G401.6 (cell line): Measurements from ENCODE around the gene MRPL45.

Experiments used
- FAIRE-seq: peaks from 2 replicates; lab custom pipeline; 2012; peaks lifted over from hg19 to GRCh38; lab: Jason Lieb, UNC

Gene MRPL45

DNA sequence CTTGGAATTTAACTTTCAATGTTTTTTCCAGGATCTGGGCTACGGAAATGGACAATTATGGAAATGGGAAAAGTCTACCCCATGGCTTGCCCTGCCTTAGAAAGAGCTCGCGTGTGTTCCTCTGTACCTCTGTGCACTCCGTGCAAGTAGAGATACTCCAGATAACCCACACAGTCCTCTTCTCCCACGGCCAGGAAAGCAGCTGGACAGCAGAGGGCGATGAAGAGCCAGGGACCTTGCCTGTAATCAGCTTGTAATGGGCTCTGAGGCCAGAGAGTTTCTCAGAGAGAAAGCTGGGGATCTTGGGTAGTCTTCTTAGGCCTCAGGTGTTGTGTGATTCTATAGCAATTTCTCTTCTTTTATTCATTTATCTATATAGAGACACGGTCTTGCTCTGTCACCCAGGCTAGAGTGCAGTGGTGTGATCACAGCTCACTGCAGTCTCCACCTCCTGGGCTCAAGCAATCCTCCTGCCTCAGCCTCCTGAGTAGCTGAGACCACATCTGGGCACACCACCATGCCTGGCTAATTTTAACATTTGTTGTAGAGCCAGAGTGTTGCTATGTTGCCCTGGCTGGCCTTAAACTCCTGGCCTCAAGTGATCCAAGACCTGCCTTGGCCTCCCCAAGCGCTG is 52.2 kb downstream of the MRPL45 start:
- no peak for FAIRE-seq

DNA sequence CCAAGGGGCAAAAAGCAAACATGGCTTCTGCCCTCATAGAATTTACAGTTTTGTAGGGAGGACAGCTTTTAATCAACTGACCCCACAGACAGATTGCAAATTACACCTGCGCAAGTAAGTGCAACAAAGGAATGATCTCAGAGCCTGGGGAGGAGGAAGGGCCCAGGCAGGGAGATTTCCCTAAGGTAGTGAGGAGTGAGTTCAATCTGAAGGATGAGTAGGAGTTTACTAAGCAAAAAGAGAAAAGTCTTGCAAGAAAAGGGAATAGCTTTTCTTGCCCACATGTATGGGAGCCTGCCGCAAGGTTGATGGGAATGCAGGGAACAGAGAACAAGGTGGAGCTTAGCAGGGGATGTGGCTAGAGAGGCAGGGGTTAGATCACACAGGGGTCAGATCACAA is 53.1 kb downstream of the MRPL45 start:
- FAIRE-seq, result no peak

DNA sequence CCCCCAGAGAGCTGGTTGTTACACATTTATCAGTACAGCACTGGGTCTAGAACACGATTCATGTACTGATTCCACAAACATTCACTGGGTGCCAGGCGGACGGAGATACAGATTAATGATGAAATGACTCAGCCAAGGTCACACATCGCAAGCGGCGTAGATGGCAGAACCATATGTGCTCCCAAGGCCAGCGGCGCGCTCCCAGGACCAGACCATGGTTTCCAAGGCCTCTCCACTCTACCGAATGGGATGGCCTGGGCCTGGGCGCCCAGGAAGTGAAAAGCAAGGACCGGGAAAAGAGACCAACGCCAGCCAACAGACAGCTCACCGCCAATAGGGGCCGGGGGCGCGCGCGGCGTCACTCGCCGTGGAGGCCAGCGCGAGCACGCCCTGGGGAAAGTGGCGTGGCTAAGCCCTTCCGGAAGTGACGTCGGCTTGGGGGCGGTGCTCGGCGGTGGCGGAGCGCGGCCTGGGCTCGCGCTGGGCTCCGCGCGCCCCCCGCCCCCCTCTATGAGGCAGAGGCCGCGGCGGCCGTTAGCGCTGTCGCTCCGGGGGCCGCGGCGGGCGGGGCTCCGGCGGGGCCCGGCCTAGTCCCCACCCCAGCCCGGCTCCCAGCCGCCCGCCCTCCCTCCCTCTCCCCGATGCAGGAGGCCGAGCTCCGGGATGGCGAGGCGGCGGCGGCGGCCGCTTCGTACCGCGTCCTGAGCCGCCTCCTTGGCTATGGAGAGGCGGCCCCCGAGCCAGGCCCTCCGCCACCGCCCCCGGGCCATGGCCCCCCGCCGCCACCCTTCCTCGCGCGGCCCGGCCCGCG is 54.6 kb downstream of the MRPL45 start, which contains the start of gene SOCS7:
Gene SOCS7, plus strand, starts transcription at position 433 of the 811 bp plus-strand sequence. Its CDS starts 209 bp downstream, at position 642.
- no peak for FAIRE-seq

DNA sequence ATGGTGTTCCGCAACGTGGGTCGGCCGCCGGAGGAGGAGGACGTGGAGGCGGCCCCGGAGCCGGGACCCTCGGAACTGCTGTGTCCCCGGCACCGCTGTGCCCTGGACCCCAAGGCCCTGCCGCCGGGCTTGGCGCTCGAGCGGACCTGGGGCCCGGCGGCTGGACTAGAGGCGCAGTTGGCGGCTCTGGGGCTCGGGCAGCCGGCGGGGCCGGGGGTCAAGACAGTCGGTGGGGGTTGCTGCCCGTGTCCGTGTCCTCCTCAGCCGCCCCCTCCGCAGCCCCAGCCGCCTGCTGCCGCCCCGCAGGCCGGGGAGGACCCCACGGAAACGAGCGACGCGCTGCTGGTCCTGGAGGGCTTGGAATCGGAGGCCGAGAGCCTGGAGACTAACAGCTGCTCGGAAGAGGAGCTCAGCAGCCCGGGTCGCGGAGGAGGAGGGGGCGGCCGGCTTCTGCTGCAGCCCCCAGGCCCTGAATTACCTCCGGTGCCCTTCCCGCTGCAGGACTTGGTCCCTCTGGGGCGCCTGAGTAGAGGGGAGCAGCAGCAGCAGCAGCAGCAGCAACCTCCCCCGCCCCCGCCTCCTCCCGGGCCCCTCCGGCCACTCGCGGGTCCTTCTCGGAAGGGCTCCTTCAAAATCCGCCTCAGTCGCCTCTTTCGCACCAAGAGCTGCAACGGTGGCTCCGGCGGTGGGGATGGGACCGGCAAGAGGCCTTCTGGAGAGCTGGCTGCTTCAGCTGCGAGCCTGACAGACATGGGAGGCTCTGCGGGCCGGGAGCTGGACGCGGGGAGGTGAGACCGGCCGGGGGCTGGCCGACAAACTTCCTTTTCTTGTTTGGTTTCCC is 55.5 kb downstream of the MRPL45 start:
- FAIRE-seq, result no peak

DNA sequence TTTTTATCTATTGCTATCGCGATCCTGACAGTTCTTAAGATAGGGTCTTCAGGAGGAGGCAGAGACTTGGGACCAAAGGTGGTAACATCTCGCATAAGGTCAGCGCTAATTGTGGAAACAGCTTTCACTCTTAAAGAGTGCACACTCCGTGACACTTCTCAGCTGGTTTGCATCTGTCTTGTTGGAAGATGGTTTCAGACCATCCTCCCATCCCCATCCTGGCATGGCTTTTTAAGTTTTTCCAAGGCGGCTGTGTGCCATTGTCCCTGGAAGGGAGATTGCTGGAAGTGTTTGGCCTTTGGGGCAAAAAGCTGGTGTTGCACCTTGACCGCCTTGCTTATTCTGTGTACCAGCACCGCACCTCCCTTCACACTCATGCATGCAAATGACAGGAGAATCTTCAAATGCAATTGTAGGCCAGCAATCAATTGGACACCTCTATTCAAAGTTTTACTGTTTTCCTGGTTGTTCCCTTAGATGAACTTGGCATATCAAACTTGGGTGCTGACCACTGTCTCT is 56.2 kb downstream of the MRPL45 start:
- FAIRE-seq, result no peak

DNA sequence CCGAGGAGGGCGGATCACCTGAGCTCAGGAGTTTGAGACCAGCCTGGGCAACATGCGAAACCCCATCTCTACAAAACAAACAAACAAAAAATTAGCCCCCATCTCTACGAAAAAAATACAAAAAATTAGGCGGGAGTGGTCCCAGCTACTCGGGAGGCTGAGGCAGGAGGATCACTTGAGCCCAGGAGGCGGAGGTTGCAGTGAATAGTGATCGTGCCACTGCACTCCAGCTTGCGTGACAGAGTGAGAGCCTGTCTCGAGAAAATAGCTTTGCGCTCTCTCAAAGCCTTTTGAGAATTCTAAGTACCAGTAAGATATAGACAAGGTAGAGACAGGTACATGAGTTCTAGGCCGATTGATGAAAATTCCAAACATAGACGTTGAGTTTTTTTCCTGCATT is 56.7 kb downstream of the MRPL45 start:
- FAIRE-seq, result no peak

DNA sequence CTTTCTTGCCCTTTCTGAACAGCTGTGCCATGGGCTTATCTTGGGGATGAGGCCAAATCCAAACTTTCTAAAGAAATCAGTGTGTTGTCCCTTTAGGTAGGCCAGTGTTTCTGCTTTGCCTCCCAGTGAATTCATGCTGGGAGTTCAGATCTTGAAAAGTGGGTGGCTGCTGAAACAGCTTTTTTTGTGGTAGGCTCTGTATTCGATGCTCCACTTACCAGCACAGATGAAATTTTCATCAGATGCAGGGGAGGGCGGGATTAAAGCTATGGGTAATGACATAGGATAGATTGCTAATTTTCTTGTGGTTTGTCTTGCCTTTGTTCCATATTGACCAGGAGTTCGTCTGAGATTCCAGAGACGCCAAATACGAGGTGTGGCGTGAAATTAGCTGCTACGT is 57.5 kb downstream of the MRPL45 start:
- FAIRE-seq, result no peak

DNA sequence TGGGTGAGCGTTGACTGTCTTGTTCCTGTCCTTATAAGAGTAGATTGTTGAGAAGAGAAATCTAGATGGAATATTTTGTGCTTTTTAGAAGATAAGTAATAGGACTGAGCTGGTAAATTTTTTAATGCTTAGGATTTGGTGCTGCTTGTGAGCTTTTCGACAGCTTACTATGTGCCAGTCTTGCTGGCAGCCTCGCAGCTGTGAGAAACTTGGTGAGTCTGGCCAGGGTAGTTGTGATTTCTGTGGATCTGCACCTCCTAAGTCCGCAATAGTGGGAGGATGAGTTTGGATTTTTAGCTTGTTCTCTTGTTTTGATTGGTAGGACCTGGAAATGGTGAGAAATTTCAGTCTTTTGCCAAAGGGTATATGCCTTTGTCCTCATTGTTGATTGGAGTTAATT is 58.3 kb downstream of the MRPL45 start:
- FAIRE-seq, result no peak

DNA sequence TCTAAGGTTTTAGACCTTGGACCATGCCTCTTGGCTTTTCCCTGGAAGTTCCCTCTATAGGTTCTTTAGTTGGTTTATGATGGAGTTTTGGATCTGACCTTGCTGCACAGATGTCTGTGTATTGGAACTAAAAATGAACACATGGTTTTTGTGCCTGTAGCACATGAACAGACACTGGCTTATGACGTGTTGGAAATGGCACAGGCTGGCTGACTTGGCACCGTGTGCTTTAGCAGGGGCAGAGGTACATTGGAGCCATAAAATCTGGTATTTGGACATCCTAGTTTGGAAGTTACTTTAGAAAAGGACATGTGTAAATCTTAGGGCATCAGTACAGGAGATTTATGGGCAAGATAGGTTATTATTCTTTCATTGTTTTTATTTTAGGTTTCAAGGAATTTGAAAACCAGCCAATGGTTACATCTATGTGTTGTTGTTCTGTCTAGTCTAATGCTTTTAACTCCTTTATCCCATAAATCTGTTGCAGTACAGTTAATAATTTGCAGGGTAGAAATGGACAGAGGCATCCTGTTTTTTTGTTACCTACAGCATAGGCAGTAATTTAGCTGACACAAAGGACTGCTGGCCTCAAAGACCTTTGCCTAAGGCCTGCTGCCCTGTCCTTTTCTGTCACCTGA is 60.6 kb downstream of the MRPL45 start:
- FAIRE-seq, result no peak

DNA sequence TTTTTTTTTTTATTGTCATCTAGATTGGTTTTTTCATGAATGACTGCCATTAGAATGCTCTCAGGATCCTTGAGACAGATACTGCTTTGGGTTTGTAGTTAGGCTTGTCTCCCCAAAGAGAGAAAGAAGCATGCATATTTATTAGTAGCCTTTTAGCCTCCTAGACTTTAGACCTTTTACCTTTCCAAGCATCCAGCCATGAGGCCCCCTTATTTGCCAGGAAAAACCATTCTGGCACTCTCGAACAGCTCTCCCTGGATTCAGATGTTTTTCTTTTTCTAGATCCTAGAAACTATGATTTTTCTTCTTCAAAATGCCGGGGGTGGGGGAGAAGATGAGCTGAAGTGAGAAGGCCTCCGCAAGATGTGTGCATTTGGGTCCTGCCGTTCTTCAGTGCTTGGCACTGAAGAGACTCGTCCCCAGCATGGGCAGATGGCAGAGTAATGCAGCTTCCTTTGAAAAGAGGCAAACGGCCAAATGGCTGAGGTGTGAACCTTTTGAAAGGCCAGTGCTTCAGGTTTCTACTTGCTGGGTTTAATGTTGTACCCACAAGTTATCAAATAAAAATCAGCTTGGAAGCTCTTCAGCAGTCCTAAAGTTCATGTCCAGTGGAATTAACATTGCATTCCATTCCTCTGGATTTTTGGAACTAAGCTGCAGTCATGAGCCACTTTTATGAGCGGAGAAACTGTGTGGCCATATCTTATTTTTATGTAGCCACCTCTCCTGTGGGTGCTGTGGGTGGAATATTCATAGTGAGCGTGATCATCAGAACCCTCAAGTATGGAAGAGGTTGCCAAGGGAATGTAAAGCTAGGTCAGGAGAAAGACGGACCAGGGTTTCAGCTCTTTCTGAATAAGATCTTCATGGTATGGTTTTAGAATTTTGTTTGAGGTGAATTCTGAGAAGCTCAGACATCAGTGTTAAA is 61.9 kb downstream of the MRPL45 start:
- FAIRE-seq, result no peak

DNA sequence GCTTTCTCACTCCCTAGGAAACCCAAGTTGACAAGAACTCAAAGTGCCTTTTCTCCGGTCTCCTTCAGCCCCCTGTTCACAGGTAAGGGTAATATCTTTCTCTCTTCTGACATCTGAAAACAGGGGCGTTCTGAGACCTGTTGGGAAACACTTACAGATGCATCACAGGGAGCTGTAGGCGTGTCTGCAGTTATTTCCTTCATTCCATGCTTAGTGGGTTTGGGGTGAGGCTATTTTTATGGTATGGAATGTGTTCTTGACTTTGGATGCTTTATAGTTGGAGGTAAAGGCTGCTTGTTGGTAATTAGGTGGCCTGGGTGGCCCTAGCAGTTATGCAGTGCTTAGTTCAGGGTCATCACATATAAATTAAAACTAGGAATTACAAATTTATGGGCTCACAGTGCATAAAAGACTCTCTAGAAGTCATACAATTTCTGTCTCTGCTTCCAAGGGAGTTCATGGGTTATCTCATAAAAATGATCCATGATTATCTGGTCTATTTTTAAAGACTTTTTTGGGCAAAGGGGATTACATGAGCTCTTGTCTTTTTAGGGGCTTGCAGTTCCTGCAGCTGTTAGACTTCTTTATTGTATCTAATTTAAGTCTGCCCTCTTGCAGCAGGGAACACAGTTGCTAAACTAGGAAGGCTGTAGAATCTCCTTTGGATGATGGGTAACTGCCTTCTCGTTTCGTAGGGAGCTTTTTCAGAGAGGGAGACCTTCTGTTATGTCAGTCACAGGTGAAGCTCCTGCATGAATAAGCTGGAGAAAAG is 64.9 kb downstream of the MRPL45 start:
- FAIRE-seq, result no peak

DNA sequence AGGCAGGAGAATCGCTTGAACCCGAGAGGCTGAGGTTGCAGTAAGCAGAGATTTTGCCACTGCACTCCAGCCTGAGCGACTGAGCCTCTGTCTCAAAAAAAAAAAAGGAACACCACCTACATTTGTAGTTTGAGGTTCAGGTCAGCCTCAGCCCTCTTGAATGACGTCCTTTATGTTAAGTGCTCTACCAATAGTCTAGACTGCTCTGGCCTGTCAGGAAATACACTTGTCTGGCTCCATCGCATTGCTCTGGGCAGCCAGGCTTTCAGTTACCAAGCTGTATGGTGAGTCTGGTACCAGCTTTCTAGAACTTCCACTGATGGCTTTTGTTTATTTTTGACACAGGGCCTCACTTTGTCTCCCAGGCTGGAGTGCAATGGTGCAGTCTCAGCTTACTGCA is 66.0 kb downstream of the MRPL45 start:
- no peak for FAIRE-seq

DNA sequence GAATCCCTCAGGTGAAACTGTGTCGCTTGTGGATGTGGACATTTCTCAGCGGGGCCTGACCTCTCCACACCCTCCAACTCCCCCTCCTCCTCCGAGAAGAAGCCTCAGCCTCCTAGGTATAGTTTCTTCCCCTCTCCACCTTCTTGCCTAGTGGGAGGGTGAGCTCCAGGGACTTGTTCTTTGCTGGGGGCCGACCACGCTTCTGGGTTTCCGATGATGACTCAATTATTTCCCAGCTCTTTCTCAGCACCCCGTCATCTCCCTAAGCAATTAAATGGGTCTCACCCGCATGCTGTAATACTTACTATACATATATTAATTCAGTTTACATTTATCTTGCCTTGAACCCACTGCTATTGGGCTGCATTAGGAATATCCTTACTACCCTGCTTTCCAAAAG is 67.8 kb downstream of the MRPL45 start:
- FAIRE-seq, result no peak

DNA sequence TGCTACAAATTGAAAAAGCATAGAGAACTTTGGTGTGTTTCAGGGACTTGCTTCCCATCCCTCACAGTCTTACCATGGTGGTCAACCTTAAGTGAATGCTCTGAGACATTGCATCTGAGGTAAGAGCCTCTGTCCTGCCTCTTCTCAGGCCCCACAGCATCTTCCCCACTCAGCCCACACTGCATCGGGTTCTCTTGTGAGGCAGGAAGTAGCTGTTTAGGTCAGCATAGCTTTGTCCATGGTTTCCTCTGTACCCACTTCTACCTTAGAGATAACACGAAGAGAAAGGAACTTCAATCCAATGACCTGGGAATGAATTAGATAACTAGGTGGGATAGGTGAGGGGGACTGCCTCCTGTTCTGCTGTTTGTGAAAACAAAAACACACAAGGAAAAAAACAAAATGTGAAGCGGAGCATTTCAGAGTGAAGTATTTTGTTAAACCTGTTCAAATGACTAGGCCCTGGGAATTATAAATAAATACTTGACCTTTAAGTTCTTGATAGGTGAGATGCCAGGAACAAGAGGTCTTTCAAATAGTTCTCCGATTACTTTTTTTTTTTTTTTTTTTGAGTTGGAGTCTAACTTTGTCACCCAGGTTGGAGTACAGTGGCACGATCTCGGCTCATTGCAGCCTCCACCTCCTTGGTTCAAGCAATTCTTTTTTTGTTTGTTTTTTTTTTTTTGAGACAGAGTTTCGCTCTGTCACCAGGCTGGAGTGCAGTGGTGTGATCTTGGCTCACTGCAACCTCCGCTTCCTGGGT is 72.3 kb downstream of the MRPL45 start:
- no peak for FAIRE-seq
